Stimulated activated CD4-positive, alpha-beta T cell treated with anti-CD3 and anti-CD28 coated beads, Interleukin-12 subunit alpha, Interleukin-12 subunit beta, amount 100 ng/mL, for 48 hours (primary cell): Measurements from ENCODE around the gene GP2.
"Not testable (repeated sequence)": the region's sequence is repeated elsewhere in the genome, so short reads cannot be mapped to it uniquely, and the experiment has no call there.

ENCODE experiments used
- DNase-seq, 3 donors: peaks; one replicate each; pipeline ENCODE4 v3.0.0-alpha.2; 2020; ENCODE audit warnings: low read depth in 2 of 3, low spot score in 1 of 3

The GP2 gene

DNA sequence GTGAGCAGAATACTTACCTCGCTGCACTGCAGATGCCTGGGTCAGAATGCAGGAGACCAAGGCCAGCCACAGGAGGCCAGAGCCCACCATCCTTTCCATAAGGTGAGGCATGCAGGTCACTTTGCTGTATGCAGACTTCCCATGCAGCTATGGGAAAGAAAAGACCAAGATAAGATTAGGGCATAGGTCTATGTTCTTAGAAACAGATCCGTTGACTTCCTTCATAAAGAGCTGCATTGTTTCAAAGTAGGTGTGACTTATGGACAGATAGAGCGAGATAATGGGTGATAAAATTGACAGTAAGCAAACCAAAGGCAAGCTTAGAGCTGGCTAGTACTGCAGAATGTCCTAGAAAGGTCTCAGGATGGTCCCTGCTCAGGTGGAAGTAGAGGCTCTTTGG is 992 bp downstream of the GP2 start:
- DNase-seq: no peak

DNA sequence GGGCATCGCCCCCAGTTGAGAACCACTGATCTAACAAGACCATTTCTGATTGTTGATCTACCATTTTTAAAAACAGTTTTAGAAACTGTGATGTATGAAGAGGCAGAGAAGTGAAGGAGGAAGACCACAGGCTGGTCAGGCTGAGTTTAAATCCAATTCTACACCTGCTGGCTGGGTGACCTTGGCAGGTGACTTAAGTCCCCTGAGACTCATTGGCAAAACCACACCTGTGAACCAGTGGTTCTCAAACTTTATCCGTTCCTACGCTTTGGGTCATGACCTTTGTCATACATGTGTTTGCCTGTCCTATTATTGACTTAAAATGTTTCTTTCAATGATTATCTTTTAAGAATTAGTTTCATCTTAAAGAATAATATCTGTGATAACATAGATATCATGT is 2.3 kb downstream of the GP2 start:
- no peak for DNase-seq

DNA sequence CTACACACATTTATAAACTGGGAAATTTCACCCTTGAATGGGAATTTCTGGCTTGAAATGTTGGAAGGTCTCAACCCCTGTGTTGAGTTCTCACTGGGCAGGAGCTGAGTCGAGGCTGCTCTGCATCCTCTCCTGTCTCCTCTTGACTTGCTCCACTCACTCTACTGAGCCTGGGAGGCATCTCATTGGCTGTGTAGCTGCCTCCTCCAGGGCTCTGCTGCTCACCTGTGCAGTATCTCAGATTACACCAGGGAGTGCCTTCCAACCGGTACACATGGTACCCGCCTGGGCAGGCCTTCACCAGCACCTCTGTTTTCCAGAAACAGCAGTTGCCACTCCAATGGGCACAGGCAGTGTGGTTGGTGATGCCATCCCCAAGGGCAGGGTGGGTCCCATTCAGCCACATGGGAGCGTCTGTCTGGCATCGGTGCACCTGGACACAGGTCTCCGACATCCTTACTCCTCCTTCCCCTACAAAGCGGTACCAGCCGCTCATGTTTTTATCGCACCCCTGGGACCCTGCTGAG is 3.7 kb downstream of the GP2 start:
- no peak for DNase-seq

DNA sequence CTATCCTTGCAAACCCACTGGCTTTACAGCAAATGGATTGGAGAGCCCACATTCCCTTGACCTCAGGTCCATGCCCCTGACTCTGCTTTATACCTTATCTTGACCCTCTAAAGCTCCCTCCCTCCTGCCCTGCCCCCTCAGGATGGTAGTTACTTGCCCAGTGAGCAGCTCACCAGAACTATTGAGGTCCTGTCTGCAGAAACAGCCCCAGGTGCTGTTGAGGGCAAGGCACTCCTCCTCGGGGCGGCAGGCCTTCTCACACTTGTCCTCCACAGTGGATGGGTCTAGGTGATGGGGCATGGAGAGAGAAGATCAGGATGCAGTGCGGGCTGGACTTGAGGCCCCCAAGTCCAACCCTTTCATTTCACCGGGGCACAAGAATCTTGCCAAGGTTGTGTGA is 4.6 kb downstream of the GP2 start:
- no peak for DNase-seq

DNA sequence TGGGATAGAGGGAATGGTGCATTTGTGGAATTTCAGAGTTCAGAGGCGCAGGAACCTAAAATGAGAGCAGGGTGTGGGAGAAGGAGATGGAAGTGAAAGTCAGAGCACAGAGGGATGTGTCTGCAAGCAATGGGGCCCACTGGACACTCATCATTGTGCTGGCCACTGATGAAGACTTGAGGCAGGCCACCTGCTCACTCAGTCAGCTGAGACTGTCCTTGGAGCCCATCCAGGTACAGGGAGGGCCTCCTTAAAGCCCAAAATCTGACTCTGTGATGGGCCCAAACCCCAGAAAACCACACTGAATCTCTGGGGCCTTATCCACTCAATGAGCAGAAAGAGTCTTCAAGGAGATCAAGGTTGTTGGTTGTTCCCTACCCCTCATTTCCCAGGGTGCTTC is 5.6 kb downstream of the GP2 start:
- no peak for DNase-seq

DNA sequence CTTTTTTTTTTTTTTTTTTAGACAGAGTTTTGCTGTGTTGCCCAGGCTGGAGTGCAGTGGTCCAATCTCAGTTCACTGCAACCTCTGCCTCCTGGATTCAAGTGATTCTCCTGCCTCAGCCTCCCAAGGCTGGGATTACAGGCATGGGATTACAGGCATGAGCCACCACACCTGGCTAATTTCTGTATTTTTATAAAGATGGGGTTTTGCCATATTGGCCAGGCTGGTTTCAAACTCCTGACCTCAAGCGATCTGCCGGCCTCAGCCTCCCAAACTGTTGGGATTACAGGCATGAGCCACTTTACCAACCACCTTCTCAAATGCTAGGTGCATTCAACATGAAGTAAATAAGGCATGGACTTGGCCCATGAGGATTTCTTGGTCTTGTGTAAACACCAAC is 6.3 kb downstream of the GP2 start:
- DNase-seq: not testable (repeated sequence)

DNA sequence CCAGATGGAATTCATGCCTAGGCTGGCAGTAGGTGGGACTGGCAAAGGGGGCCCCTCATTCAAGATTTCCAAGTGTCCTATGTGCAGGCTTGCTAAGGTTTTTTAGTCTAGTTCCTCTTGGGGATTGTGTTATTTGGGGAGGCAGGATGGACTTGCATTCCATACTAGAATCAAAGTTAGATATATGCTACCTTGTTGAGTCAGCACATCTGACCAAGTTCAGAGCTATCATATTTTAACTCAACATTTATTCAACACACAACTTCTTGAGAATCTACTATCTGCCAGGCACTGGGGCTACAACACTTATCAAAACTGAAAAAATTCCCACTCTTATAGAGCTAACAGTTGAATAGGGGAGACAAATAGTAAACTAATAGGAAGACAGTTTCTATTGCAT is 6.7 kb downstream of the GP2 start:
- DNase-seq: no peak

DNA sequence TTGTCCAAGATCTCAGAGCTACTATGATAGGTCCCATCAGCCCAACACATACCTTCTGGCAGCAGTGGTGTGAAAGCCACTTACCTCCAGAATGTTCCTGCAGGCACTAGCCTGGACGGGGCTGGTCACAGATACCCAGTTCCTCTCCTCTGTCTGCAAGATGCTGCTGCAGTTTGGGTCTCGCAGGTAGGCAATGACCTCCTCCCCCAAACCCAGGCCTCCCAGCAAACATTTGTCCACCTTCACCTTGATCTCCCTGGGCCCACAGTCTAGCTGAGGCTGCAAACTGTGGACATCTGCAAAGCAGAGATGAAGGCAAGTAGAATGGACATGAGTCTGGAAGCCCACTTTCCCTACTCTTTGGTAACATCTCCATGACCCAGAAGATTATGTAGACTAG is 7.1 kb downstream of the GP2 start:
- no peak for DNase-seq

DNA sequence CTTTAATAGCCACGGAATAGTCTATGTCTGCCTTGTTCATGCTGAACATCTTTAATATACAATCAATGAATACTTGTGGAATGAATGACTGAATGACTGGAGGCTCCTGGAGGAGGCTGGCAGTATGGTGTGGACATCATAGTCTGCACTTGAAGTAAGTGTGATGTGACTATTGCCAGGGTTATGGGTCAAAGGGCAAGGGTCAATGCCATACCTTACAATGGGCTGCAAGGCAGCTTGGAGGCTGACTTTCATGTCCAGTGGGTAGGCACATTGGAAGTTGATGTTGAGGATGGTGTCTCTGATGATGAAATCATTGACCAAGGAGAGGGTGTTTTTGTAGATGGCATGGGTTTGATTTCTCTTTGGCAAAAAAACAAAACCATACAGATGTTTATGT is 7.9 kb downstream of the GP2 start:
- no peak for DNase-seq

DNA sequence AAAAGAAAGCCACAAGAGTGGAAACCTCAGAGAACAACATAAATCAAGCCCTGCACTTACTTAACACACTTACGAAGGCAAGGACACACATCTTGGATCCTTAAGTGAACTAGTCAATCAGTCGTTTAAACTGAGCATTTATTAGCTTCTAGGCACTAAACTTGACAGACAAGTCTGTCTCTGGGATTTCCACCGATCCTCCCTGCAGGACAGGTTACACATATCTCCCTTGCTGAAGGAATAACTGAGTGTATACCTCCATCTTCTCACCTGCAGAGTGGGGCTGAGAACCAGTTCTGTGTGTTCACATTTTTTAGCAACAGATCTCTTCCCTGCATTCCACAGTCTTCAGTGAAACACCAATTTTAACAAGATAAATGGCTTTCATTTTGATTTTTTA is 8.9 kb downstream of the GP2 start:
- no peak for DNase-seq

DNA sequence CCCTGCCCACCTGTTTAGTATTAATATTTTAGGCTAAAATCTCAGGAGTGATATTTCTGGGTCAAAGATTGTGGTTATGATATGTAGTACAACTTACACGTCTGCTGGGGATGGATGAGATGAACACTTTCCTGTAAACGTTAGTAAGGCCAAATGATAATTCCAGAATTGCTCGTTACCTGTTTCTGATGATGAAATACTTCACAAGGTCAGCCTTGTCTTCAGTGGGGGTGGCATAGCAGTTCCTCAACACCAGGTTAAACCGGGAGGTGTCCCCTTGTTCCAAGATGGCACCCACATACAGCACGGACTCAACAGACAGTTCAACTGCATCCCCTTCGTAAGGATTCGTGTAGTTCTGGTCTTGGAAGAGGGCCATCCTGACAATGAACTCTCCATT is 9.3 kb downstream of the GP2 start:
- no peak for DNase-seq

DNA sequence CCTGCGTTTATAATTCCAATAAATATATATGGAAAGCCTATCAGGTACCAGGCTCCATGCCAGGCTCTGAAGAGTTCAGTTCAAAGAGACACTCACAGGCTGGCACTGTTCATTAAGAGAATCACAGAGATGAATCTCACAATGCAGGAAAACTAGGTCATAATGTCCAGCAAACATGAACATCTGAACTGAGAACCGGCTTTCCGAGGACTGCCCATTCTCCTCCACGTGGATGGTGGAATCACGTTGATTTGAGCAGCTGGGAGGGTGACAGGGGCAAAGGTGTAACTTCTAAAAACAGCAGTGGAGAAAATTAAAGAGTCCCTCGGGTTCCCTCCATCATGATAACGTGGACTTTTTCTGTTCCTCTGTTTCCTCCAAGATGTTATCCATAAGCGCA is 10.2 kb downstream of the GP2 start:
- DNase-seq: no peak

DNA sequence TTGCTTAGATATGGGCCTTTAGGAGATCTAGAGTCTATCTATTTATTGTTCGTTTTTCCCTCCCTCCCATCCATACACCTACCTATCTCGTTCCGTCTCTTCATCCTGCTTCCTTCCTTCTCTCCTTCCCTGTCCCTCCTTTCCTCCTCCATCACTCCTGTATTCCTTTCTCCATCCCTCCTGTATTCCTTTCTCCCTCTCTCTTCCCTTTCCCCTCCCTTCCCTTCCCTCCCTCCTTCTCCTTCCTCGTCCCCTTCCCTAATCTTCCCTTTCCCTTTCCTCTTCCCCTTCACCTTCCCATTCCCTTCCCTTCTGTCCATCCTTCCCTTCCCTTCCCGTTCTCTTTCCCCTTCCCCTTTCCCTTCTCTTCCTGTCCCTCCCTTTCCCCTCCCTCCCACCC is 10.6 kb downstream of the GP2 start:
- DNase-seq: no peak

DNA sequence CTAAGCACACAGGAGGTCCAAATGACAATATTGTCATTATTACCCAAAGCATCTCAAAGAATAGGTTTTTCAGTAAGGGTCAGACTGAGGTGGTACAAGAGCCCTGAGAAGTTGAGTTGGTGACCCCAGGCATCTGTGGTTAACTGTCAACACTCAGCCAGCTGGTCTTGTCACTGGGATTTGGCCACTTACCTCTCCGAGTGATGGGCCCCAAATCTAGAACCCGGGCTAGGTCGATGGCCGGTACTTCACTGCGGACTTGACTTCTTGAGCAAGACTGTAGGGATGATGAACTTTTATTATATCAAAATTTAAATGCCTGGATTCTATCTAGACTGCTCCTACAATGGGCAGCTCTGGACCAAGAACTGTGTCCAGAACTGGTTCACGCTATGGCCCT is 11.5 kb downstream of the GP2 start:
- DNase-seq: no peak

DNA sequence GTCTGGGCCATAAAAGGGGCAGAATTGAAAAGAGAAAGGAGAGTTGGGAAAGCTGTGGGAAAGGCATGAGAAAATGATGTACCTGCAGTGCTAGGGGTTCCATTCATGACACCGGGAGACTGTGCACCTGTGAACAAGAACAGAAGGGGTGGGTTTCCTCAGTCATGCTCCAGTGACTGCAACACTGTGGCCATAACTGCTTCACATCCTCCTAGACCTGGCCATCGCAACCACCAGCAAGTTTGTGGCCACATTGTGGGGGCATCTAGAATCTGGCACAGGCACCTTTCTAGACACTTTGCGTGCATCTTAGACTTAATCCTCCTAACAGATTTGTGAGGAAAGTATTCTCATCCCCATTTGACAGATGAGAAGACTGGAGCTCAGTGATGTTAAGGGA is 12.7 kb downstream of the GP2 start:
- no peak for DNase-seq

DNA sequence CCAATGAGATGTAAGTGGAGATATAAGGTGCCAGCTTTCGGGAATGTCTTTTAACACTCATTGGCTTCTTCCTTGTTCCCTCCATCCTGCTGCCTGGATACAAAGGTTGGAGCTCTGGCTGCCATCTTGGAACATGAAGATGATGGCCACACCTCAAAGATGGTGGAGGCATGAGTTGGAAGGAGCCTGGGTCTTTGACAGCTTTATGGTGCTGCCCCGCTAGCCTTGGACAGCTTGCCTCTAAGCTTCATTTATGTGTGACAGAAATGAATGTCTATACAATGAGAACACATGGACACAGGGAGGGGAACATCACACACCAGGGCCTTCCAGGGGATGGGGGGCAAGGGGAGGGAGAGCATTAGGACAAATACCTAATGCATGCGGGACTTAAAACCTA is 13.6 kb downstream of the GP2 start:
- no peak for DNase-seq

DNA sequence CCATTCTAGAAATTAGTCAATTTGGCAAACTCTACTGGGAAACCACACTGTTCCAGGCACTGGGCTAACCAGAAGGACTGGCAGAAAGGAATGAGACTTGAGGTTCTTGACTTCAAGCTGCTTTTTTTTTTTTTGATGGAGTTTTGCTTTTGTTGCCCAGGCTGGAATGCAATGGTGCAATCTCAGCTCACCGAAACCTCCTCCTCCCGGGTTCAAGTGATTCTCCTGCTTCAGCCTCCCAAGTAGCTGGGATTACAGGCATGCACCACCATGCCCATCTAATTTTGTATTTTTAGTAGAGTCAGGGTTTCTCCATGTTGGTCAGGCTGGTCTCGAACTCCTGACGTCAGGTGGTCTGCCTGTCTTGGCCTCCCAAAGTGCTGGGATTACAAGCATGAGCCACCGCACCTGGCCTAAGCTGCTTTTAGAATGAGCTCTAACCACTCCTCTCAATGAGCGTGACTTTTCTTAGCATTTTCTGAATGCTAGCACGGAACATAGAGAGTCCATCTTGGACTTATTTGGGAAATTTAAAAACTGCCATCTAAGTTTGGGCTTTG is 14.7 kb downstream of the GP2 start:
- DNase-seq: not testable (repeated sequence)

DNA sequence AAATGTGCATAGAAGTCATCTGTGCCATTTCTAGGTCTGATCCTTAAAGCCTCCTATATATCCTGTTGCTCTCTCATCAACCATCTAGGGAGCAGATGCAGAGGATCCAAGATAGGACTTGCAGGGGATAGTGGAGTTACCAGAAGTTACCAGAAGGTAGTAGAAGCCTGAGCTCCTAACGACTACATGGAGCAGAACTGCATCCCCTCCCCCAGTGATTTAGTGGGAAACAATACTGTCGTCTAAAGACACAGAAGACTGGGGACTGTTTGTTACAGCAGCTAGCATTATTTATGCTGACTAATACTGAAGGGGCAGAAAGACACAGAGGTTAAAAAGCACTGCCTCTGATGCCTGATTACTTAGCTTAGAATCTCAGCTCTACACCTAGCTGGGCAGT is 15.8 kb downstream of the GP2 start:
- DNase-seq: no peak

DNA sequence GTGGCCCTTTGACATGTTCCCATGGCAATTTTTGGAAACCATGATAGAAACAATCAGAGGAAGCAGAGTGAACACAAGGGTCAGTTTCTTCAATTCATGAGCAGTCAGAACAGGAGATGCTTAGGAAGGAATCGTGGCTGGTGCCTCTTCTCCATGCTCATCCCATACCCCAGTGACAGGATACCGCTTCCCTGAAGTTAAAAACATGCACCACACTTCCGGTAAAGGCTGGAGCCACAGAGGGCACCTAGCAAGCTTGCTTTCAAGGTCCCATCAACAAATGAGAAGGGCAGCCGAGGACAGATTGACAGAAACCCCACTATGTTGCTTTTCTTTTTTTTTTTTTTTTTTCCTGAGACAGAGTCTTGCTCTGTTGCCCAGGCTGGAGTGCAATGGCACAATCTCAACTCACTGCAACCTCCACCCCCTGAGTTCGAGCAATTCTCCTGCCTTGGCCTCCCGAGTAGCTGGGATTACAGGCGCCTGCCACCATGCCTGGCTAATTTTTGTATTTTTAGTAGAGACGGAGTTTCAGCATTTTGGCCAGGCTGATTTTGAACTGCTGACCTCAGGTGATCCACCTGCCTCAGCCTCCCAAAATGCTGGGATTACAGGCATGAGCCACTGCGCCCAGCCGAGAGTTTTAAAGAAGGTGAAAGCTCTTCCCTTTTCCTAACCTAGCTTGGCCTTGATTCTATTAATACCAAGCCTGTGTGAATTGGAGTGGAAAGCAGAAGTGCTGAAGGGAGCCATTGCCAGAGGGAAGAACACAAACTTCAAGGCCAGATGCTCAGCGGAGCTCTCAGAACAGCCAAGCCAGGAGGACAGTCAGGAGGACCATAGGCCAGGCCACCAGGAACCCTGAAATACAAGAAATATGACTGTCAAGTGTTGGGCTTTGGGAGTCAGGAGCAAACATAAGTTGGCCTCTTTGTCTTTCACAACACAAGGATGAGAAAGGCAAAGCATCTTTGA is 16.6 kb downstream of the GP2 start:
- DNase-seq: no peak

DNA sequence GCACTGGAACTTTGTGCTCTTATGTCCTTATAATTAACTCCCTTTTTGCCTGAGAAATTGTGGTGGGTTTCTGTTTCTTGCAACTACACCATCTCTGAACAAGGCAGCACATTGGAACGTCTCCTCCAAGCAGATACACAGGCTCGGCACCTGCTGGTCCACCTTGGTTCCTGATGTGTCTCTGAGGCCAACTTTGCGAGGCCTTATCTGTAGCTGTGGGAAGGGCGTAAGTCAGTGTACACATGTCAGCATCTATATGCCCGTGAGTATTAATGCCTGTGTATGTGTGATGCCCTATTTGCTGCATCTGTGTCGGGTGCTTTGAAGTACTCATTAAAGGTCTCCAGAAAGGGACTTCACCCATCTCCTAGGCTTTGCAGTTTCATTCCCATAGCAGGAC is 17.5 kb downstream of the GP2 start:
- DNase-seq: no peak

DNA sequence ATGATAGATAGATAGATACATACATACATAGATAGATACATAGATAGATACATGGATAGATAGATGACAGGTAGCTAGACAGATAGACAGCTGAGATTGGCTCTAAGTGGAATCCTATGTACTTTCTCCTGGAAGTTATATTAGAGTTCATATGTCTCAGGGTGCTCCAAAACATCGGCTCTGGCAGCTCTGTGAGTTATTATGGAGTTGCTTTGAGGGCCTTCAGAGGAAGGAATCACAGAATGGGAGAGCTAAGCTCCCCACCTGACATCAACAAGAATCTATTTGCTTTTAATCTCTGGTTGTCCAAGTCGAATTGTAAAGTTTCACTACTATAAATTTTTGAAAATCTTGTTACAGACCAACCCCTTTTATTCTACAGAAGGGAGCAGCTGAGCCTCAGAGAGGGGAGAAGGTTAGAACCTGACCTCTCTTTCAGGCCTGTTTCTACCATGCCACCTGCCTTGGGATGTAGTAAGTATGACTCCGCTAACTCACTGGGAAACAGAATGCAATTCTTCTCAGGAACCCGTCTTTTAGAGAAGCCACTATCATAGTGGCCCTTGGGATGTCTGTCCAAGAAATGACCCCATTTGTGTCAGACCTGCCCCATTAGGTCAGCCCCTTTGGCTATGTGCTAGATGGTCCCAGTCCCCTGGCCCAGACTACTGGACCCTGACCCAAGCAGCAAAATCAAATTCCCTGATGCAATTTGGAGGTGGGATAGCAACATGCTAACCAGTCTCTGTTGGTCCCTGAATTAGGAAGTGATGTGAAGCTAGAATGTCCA is 18.3 kb downstream of the GP2 start:
- no peak for DNase-seq

DNA sequence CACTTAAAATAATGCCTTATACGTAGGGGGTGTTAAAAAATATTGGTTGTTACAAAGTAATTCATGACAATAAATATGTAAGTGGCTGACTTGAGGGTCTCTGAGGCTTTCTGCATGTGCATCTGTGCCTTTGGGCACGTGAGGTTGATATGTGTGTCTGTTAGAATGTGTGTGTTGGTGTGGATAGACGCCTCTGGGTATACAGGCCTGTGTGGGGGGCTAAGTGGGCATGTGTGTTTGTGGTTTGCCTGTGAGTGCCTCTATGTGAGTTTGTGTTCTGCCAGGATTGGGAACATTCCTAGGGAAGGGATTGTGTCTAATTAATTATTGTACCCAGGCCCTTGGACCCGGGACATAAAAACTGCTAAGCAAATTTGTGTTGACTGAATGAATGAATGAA is 19.0 kb downstream of the GP2 start:
- no peak for DNase-seq
